ENCODE data around the gene HEG1. TPM values are rescaled to one million over a fixed set of nuclear protein-coding genes. Genes with fewer than 3 reads are reported as not detected.

Gene HEG1
- total and polyA plus RNA-seq, 2 donors (not counting 3 experiments of a cell fraction or from before 2014, with no cell fraction given) = 50.1 to 106 TPM

DNA sequence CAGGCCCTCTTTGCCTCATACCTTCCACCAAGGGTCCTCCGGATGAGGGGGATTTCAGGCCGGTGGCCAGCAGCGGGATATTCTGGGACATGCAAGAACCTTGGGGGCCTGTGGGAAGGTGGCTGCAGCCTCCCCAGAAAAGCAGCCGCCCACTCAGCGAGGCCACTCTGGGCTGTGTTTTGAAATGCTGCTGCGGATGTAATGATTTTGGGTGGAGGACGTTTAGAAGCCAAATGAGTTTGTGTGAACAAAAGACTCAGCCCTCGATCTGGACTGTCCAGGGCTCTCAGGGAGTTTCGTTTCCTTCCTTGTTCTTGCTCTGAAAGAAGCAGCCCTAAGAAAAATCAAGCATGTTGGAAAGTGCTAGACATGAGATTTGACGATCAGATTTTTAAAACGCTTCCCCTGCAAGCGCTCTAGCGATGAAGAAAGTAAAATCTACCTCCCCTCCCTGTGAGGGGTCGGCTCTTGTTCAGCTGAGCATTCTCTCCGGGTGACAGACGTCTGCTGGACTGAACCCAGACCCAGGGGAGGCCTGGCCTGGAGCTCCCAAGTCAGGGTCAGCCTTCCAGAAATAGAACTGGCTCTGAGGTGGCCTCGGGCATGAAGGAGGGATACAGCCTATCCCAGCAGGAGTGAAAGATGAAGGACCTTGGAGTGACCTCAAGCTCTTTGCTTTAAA is 12.9 kb downstream of the HEG1 start:
- POLR2A ChIA-PET = interaction anchor here (1.9 kb wide), 1 partner anchor 9 kb away, joined by 4 read pairs; no protein-coding TSS in a partner anchor
- peak overlapping the region; percentile 46 for H3K9ac ChIP-seq (replicated peaks; ENCODE audit: extremely low read depth, insufficient read depth, low read length)
- H3K27me3 ChIP-seq (ENCODE audit: control insufficient read depth in 2 of 2, insufficient read depth in 2 of 2, low read length in 2 of 2) = no peaks in the 10 kb centered on the region
- BruUV-seq (replicated peaks) = TSS peak; percentile 24
- FAIRE-seq = peak; percentile 57
- no peaks in the 10 kb centered on the region for H3K9me1 ChIP-seq (replicated peaks; ENCODE audit: control insufficient read depth, extremely low read depth, insufficient read depth, low read length)
- peaks cover 77% of the 10 kb centered on the region for H3K79me2 ChIP-seq (ENCODE audit: control insufficient read depth, insufficient read depth, low read length)
- H3K36me3 ChIP-seq (ENCODE audit: control insufficient read depth in 2 of 2, extremely low read depth in 1 of 2, insufficient read depth in 2 of 2, low read length in 2 of 2) = peaks cover 0 to 2% of the 10 kb centered on the region in 2 experiments
- no peaks in the 10 kb centered on the region for H4K20me1 ChIP-seq (replicated peaks; ENCODE audit: control insufficient read depth, extremely low read depth, insufficient read depth, low read length)
- peak overlapping the region; percentile 74 for H3K4me2 ChIP-seq (ENCODE audit: insufficient read depth, low read length)
- CTCF ChIA-PET = interaction anchor here (0.7 to 2.2 kb wide), 6 partner anchors 10 to 120 kb away, joined by 3 to 12 read pairs (median 4); no protein-coding TSS in a partner anchor
- intact Hi-C loops (cut with micrococcal nuclease) (loop anchor here (1.0 kb wide), 2 partner anchors 9 to 11 kb away; no protein-coding TSS in a partner anchor), dilution Hi-C loops (cut with MboI; ENCODE audit: extremely low pct_ligation_motif_present, low sequenced_read_pairs) (no loop called here)
- H3K4me1 ChIP-seq (ENCODE audit: control insufficient read depth, extremely low read depth, insufficient read depth, low read length) = peaks cover 56% of the 10 kb centered on the region
- peak overlapping the region; percentile 77 for H3K27ac ChIP-seq (ENCODE audit: insufficient read depth, low read depth, low read length)
- TF ChIP-seq, protein P1, sequence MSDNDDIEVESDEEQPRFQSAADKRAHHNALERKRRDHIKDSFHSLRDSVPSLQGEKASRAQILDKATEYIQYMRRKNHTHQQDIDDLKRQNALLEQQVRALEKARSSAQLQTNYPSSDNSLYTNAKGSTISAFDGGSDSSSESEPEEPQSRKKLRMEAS (IDR thresholded peaks at IDR 0.05; ENCODE audit: insufficient read depth, insufficient read length) = no peak
- TF ChIP-seq JUN (IDR thresholded peaks at IDR 0.05; ENCODE audit: borderline replicate concordance, insufficient read depth, insufficient read length, low read depth) = no peak
- TF ChIP-seq EZH2 (IDR thresholded peaks at IDR 0.05; ENCODE audit: borderline replicate concordance, low read depth, low read length, severe bottlenecking) = no peak
- TF ChIP-seq, protein P2, sequence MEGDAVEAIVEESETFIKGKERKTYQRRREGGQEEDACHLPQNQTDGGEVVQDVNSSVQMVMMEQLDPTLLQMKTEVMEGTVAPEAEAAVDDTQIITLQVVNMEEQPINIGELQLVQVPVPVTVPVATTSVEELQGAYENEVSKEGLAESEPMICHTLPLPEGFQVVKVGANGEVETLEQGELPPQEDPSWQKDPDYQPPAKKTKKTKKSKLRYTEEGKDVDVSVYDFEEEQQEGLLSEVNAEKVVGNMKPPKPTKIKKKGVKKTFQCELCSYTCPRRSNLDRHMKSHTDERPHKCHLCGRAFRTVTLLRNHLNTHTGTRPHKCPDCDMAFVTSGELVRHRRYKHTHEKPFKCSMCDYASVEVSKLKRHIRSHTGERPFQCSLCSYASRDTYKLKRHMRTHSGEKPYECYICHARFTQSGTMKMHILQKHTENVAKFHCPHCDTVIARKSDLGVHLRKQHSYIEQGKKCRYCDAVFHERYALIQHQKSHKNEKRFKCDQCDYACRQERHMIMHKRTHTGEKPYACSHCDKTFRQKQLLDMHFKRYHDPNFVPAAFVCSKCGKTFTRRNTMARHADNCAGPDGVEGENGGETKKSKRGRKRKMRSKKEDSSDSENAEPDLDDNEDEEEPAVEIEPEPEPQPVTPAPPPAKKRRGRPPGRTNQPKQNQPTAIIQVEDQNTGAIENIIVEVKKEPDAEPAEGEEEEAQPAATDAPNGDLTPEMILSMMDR (IDR thresholded peaks at IDR 0.05; ENCODE audit: extremely low read depth in 1 of 2, insufficient read depth in 1 of 2, low read depth in 1 of 2, low read length in 2 of 2) = no peak
- TF ChIP-seq POLR2A (IDR thresholded peaks at IDR 0.05; ENCODE audit: low read depth, low read length) = no peak
- peak; percentile 64 for DNase-seq (ENCODE audit: low read depth, low spot score)
- H2AFZ ChIP-seq (ENCODE audit: low read depth, low read length) = peak overlapping the region; percentile 74
- no peaks in the 10 kb centered on the region for H3K9me3 ChIP-seq (replicated peaks; ENCODE audit: control insufficient read depth, insufficient read depth, low read length)
- H3K4me3 ChIP-seq (replicated peaks in 1 of 3; ENCODE audit: insufficient read depth in 1 of 3, low read depth in 1 of 3, low read length in 3 of 3) = no peak overlapping the region
